PC-3 (cell line): ENCODE measurements around the gene MANBA.

ENCODE experiments used
- EZH2 ChIP-seq: fragments of 300-600 bp; sonication (generic); IDR thresholded peaks from one replicate; pipeline ENCODE4 v1.6.1; 2017; ENCODE audit warnings: antibody characterized with exemption, mild to moderate bottlenecking, low read length; ENCODE audit not compliant: unreplicated experiment
- TF ChIP-seq, protein P1 (sequence below): fragments of 300-600 bp; sonication (generic); conservative IDR thresholded peaks from 2 replicates; pipeline ENCODE4 v1.5.1; 2017; ENCODE audit warnings: antibody characterized with exemption, low read depth, mild to moderate bottlenecking, low read length

DNA sequence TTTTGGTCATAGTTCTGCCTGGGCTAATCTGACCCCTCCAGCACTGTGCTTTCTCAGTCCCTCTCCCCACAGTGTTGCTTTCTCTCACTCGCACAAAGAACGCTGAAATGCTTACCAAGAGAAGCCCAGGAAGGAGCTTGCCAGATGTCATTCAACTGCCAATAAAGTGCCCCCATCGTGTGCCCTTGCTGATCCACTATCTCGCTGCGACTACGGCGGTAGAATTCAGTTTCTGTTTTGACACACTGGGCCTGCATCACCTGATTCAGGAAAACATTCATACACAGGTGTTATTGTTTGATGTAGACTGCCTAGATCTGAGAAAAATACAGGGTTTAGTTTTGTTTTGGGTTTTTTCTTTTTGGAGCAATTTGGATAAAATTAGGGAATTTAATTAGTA lies 121.2 kb downstream of the MANBA start:
- no peak for TF ChIP-seq EZH2
- TF ChIP-seq, protein P1, sequence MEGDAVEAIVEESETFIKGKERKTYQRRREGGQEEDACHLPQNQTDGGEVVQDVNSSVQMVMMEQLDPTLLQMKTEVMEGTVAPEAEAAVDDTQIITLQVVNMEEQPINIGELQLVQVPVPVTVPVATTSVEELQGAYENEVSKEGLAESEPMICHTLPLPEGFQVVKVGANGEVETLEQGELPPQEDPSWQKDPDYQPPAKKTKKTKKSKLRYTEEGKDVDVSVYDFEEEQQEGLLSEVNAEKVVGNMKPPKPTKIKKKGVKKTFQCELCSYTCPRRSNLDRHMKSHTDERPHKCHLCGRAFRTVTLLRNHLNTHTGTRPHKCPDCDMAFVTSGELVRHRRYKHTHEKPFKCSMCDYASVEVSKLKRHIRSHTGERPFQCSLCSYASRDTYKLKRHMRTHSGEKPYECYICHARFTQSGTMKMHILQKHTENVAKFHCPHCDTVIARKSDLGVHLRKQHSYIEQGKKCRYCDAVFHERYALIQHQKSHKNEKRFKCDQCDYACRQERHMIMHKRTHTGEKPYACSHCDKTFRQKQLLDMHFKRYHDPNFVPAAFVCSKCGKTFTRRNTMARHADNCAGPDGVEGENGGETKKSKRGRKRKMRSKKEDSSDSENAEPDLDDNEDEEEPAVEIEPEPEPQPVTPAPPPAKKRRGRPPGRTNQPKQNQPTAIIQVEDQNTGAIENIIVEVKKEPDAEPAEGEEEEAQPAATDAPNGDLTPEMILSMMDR: no peak
